Anterior cingulate cortex (tissue), 58 donors: ENCODE results near the gene RTP1.
"Not testable (repeated sequence)": the region's sequence is repeated elsewhere in the genome, so short reads cannot be mapped to it uniquely, and the experiment has no call there.

Source experiments
- DNase-seq, 58 donors: peaks; one replicate each; lab custom pipeline; 2025; lab: John Stamatoyannopoulos, UW

The RTP1 gene, protein sequence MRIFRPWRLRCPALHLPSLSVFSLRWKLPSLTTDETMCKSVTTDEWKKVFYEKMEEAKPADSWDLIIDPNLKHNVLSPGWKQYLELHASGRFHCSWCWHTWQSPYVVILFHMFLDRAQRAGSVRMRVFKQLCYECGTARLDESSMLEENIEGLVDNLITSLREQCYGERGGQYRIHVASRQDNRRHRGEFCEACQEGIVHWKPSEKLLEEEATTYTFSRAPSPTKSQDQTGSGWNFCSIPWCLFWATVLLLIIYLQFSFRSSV

DNA sequence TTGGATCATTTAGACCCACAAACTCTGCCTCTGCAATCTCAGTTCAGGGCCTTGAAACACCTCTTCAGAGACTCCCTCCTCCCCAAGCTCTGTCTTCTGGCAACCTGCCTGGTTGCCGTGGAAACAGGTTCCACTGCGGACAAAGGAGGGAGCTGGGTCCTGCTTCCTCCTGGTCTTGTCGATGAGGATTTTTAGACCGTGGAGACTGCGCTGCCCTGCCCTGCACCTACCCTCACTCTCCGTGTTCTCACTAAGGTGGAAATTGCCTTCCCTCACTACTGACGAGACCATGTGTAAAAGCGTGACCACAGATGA lies at the start of gene RTP1:
Gene RTP1 (plus strand): TSS at position 152 of the 315 bp plus-strand sequence. CDS start 30 bp downstream, at position 182.
- peak in 20 of 58 donors; percentile 4 to 68 (median 22) for DNase-seq

DNA sequence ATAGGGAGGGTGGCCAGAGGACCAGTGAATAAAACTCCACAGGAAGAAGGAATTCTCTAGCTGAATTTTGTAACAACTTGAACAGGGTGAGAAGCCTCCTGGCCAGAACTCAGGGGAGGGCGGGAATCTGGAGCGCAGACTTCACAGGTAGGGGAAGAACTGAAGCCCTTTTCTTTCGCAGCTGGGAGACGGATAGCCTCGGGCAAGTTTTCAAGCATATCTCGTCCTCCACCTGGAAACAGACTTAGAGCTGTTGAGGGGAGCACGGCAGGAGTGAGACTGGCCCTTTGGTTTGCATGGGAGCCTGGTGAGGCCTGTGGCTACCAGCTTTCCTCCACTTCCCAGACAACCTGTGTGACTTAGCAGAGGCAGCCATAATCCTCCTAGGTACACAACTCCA lies 47.1 kb upstream of the RTP1 start:
- no peak for DNase-seq

DNA sequence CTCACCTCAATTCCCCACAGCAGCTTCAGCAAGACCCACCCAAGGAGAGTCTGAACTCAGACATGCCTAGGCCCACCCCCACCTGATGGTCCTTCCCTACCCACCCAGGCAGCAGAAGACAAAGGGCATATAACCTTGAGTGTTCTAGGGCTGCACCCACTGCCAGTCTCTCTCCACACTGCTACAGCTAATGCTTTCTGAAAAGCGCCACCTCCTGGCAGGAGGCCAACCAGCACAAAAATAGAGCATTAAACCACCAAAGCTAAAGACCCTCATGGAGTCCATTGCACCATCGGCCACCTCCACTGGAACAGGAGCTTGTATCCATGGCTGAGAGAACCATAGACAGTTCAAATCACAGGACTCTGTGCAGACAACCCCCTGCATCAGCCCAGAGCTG lies 46.7 kb upstream of the RTP1 start:
- no peak for DNase-seq

DNA sequence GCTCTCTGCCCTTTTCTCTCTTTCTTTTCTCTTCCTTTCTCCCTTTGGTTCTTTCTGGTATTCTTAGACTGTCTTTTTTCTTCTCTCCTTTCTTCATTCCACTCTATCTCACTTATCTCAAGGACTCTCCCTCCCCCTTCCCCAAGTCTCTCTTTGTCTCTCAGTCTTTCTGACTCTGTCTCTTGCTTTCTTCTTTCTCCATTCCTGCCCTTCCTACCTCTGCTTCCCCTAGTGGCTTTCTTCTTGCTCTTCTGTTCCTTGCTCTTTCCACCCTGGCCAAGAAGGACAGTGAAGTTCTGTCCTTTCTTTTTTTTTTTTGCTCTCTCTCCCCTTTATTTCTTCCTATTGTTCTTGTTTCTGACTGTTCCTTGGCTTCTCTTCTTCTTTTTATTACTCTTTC lies 35.7 kb upstream of the RTP1 start:
- DNase-seq, result no peak

DNA sequence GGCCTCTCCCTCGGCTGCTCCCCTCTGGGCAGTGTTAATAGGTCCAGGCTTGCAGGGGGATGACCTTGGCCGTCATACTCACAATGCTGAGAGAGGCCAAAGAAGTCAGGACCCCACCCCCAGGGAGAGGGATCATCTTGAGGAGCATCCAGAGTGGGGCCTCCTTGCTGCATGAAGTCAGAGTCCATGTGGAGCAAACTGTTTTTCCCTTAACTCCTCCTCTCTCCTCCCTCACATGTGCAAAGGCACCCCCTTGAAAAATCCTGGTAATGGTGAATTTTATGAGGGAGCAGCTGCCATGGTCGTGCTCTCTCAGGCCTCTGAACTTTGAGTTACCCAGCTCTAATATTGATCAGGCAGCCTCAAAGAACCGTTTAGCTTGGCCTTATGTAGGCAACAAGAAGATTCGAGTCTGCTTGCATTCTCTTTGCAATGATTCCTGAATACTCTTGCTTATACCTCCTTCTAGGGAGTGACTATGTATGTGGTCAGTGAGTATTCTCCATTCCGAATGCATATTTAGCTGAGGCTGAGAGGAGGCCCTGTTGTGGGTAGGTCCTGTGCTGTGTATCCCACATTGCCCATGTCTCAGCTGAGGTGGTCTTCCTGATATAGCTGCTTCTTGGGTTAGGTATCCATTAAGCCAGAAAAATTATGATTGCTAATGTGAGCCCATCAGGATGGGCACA lies 34.9 kb upstream of the RTP1 start:
- no peak for DNase-seq

DNA sequence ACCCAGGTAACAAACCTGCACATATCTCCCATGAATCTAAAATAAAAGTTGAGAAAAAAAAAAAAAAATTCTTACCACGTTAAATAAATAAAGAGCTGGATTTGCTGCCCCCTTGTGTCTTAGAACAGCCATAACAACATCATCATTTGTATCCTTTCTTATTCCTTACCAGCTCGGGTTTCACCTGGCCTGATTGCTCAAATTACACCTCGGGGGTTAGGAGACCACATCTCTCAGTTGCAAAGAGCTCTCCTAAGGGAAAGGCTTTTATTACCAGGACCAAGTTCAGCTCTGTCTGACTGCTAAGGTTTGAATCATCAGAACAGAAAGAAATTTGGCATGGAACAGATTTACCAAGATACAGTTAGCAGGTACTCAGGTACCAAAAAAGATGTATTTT lies 32.1 kb upstream of the RTP1 start:
- DNase-seq, result peak in 4 of 58 donors; percentile 1 to 27 (median 10)

DNA sequence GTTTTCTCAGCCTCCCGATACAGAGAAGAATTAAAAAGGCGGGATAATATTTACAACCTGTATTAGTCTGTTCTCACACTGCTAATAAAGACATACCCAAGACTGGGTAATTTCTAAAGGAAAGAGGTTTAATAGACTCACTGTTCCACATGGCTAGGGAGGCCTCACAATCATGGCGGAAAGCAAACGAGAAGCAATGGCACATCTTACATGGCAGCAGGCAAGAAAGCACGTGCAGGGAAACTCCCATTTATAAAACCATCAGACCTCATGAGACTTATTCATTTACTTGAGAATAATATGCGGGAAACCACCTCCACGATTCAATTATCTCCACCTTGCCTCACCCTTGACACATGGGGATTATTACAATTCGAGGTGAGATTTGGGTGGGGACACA lies 30.5 kb upstream of the RTP1 start:
- no peak for DNase-seq

DNA sequence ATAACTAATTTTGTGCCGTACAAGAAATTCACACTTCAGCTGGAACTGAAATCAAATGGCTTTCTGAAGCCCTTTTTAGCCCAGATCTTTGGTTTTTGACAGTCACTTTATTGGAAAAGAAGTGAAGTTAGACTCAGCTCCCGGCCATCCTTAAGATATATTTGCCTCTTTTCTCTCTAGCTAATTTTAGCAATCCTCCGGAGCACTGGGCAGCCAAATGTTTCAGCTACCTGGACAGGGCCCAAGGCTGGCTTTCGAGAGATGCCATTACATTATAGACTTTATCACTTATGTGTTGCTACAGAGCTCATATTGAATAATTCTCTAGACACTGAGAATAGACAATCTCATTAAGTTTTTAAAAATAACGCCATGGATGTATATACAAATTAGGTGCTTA lies 29.5 kb upstream of the RTP1 start:
- DNase-seq, result peak in 6 of 58 donors; percentile 1 to 28 (median 10)

DNA sequence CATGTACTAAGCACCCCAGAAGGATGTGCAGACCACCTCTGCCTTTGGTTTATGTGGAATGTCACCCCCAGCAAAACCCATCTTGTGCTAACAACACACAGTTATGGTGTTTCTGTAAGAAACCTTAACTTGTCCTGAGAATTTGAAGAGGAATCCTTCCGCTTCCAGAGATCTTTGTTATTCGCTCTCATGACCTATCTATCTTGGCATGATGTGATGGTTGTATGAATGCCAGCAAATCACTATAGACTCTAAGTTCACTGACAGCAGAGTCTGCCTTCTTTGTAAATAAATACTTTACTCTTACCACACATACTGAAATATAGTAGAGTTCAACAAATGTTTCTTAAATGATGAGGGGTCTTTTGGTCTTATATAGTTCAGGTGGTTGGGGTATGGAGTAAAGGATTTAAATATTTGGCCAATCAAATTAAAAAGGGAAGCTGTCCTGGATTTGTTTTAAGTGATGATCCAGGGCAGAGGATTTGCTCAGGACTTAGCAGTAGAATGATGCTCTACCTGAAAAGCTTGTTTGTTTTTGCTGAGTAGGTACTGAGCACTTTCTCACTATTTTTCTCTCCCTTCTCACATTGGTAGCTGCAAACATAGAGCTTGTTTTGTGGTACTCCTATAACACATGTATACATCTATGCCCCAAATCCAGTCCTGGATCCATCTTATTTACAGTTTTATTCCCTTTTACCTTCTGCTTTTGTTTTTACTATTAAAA lies 27.9 kb upstream of the RTP1 start:
- DNase-seq, result no peak

DNA sequence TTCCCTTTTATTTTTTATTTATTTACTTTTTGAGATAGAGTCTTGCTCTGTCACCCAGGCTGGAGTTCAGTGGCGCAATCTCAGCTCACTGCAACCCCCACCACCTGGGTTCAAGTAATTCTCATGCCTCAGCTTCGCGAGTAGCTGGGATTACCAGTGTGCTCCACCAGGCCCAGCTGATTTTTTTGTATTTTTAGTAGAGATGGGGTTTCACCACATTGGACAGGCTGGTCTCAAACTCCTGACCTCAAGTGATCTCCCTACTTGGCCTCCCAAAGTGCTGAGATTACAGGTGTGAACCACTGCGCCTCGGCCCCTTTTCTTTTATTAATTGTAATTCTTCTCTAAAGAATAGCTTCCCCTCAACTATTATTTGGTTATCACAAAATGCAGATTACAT lies 26.4 kb upstream of the RTP1 start:
- DNase-seq, result not testable (repeated sequence)

DNA sequence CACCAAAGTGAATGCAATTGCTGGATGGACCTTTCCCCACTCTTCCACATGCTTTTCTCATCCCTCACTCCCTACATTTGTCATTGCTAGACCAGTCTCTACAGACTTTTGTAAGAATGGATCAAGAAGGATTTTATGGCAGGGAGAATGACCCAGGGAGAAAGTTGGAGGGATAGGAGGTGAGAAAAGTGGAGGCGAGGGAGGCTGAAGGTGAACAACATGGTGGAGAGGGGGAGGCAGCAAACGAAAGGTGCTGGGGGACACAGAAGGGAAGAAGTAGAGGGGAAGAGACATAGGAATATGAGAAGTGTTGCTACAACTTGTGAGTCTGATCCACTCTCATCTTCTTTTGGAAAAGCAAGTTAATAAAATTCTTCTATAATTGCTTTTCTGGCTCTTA lies 24.4 kb upstream of the RTP1 start:
- no peak for DNase-seq

DNA sequence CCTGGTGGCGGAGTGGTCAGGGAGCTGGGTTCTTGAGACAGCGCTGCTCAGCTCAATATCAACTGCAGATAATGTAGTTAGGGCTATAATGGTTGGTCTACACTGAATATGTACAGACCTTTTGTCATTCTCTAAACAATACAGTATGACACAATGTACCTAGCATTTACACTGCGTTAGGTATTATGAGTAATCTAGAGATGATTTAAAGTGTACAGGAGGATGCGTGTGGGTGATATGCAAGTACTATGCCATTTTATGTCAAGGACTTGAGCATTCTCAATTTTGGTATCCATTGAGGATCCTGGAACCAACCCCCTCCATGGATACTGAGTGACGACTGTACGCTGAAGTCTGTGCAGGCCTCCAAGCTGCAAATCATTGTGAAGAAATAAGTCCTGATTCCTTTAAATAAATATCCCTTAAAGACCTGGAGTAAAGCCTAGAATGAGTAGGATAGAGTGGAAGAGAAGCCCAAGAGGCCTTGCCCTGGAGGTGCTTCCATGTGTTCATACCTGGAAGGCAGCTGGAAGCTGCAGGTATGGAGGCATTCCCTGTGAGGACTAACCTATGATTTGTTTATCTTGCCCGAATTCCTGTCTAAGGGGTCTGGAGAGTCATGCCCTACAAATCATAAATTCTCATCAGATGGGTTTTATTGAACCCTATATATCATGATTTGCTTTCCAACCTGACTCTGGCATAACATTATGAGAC lies 15.7 kb upstream of the RTP1 start:
- DNase-seq, result no peak

DNA sequence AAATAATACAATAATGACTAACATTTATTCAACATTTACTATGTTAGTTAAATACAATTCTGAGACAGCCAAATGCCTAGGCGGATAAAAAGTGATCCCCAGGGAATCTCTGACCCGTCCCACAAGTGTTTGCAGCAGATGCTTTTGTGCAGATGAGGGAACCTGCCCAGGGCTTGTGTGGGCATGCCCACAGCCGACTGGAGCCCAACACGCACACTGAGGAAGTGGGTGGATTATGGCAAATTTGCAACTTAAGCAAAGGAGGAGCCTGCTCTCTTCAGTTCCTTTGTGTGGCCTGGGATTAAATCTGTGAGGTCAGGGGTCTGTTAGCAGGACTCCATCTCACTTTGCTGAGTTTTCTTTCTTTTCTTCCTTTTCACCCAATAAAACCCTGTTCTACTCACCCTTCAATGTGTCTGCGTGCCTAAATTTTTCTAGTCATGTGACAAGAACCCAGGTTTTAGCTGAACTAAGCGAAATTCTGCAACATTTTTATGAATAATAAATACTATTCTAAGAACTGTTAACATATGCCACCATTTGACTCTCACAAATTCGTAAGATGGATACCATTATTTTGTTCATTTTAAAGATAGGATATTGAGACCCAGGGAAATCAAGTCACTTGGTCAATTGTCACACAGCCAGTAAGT lies 13.9 kb upstream of the RTP1 start:
- DNase-seq, result no peak

DNA sequence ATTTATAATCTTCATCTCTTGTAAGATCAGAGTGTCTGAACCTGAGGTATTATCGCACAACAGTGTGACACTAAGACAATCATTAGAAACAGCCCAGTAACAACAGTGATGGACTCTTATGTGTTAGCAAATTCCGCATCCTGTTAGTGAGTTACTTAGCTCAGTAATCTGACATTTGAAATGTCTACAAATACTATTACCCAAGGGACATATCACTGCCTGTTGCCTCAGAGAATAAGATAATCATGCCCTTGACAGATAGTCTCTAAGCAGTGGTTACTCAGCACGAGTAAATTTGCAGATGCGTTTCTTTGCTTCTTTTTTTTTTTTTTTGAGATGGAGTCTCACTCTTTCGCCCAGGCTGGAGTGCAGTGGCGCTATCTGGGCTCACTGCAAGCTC lies 13.4 kb upstream of the RTP1 start:
- no peak for DNase-seq

DNA sequence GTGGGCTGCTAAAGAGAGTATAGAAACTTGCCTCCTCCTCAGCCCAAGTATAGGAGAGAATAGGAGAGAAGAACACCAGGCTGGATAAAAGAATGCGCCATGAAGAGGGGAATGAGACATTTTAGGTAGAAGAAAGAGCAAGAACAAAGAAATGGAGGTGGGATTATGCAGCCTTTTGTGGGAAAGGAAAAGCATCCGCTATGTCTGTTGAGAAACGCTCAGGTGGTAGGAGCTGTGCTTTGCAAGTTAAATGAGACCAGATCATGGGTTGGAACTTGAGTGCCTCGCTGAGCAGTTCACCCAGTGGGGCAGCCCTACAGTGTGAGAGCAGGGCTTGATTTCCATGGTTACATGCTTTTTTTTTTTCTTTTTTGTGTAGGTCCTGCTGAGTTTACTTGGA lies 11.5 kb upstream of the RTP1 start:
- DNase-seq, result no peak

DNA sequence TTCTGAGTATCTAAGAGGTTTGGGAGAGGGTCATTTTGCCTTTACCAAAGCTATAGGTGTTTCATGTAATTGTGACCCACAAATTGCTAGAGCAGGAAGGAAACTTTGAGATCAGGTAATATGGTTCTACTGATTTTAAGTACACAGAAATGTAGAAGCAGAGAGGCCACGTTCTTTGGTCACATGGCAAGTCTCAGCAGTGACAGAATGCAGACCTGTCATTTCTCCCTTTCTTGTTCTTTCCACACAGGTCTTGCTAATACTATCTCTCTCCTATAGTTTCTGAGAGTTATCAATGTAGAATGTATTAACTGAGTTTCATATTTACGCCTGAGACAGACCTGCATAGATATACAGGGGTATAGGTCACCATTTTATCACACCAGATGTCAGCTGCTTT lies 10.9 kb upstream of the RTP1 start:
- no peak for DNase-seq

DNA sequence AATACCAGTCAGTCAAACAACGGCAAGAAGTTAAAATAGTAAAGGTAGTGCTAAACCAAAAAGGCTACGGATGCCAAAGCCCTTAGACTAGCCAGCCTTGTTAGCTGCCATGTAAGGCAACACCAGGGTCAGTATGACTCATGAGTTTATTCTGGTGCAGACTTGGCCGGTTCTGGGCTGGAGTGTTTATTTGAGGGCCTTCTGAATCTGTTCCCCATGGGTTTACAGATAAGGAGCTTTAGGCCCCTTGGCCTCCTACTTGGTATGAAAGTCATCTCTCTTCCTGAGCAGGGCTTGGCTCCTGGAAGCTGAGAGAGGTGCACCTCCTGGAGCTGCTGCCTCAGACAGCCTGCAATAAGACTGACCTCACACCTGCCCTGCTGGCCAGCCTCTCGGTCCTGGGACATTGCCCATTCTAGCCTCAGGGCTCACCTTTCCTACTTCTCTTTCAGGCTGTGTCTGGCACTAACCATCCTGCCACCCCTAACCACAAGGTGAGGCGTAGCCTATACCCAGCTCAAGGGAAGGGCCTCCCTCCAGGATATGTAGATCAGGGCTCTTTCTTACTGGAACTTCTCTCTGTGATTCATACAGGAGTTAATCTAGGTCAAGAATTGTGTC lies 10.4 kb upstream of the RTP1 start:
- no peak for DNase-seq

DNA sequence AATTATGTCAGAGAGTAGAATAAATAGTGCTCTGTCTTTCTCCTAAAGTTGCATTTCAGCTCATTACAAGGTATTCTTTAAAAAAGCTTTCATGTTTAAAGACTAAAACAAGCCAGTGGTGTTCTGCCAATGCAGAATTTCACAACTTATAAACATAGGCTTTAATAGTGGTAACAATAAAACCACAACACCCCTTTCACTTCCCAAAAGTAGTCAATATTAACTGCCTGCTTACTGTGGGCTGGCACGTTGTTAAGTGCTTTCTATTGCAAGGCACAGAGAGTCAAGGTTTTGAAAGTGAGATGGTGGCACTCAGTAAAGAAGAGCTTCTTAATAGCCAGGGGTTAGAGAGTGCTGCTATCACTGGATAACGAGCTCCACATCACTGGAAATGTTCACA lies 8.4 kb upstream of the RTP1 start:
- DNase-seq, result no peak

DNA sequence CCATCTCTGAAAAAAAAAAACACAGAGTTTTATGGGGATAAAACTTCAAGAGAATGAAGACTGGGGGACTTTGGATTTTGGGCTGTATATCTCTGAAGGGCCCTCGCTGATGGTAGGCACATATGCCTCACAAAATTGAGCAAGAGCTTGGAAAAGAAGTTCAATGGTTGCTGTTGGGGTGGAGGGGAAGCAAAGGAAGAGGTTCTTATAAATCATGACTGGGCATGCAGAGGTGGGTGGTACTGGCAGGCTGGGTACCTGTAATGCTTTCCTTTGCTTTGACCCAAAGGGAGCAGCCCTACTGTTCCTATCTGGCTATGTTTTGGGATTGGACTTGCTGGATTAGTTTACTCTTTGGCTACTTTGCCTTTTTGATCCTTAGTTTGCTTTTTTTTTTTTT lies 6.0 kb upstream of the RTP1 start:
- DNase-seq, result no peak

DNA sequence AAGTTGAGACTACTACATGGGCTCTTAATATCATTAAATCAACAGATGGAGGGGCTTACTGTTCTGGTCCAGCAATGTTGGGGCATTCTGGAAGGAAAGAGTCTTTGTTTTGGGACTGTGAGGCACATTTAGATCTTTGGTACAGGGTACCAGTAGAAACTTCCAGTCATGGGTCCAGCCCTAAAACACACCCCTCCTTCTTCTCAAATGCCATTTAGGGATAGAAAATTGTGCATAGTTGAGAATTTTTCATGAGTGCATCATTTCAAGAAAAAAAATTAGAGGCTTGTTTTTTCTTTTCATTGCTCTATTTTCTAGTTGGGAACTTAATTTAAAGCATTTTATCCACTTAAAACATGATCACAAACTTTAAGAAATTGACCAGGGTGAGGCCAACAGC lies 4.1 kb upstream of the RTP1 start:
- DNase-seq, result no peak
